CD14-positive monocyte (primary cell): Measurements from ENCODE around the gene CRAT. TPM values are rescaled to one million over a fixed set of nuclear protein-coding genes. Genes with fewer than 3 reads are reported as not detected.

ENCODE experiments used
- DNase-seq, 3 donors: peaks; one replicate each; pipeline ENCODE4 v3.0.0-alpha.2; 2011 to 2022
- H2AFZ ChIP-seq: 2 replicates; pipeline ENCODE4 v1.6.0; 2012; ENCODE audit warnings: mild to moderate bottlenecking, low read depth, low read length, inconsistent platforms; ENCODE audit not compliant: insufficient read depth, poor library complexity, severe bottlenecking
- H3K27ac ChIP-seq, 2 donors: 1 replicate in 1 of 2; 2 replicates in 1 of 2; pipeline ENCODE4 v1.5.1; 2012 to 2013; ENCODE audit warnings: low read length in 2 of 2, control low read depth in 1 of 2, inconsistent platforms in 1 of 2, low read depth in 1 of 2, mild to moderate bottlenecking in 1 of 2
- H3K27me3 ChIP-seq, 2 donors: one replicate each; pipeline versions ENCODE4 v1.6.0 to v1.6.1; 2011 to 2013; ENCODE audit warnings: low read length in 2 of 2; ENCODE audit not compliant: control insufficient read depth in 2 of 2, insufficient read depth in 2 of 2
- H3K36me3 ChIP-seq, 2 donors: replicated peaks in 1 of 2; 1 replicate in 1 of 2; 2 replicates in 1 of 2; pipeline versions ENCODE4 v1.5.1 to v1.6.1; 2012 to 2013; ENCODE audit warnings: low read length in 2 of 2, control low read depth in 1 of 2, inconsistent platforms in 1 of 2, mild to moderate bottlenecking in 1 of 2; ENCODE audit not compliant: insufficient read depth in 2 of 2, control insufficient read depth in 1 of 2
- H3K4me1 ChIP-seq, 2 donors: 1 replicate in 1 of 2; 2 replicates in 1 of 2; pipeline versions ENCODE4 v1.5.1 to v1.6.1; 2012 to 2013; ENCODE audit warnings: low read length in 2 of 2, control low read depth in 1 of 2, inconsistent platforms in 1 of 2, mild to moderate bottlenecking in 1 of 2, moderate library complexity in 1 of 2; ENCODE audit not compliant: insufficient read depth in 2 of 2, control insufficient read depth in 1 of 2
- H3K4me2 ChIP-seq: replicated peaks from 2 replicates; pipeline ENCODE3; 2012; ENCODE audit warnings: low read length, moderate library complexity, mild to moderate bottlenecking; ENCODE audit not compliant: poor library complexity, severe bottlenecking; ENCODE audit errors: extremely low read depth
- H3K4me3 ChIP-seq, 3 experiments: fragments of 200-600 bp in 1 of 3; sonication (generic) in 1 of 3; replicated peaks in 1 of 3; 1 replicate in 2 of 3; 2 replicates in 1 of 3; pipeline ENCODE4 v1.5.1; 2011 to 2013; ENCODE audit warnings: low read length in 3 of 3, mild to moderate bottlenecking in 3 of 3, control low read depth in 2 of 3, low read depth in 2 of 3, inconsistent platforms in 1 of 3, moderate library complexity in 1 of 3
- H3K79me2 ChIP-seq: 2 replicates; pipeline ENCODE4 v1.6.0; 2012; ENCODE audit warnings: mild to moderate bottlenecking, control low read depth, inconsistent platforms, low read length, moderate library complexity; ENCODE audit not compliant: insufficient read depth
- H3K9ac ChIP-seq: 2 replicates; pipeline ENCODE4 v1.6.0; 2017; ENCODE audit warnings: low read length, mild to moderate bottlenecking; ENCODE audit not compliant: insufficient read depth, poor library complexity, severe bottlenecking
- H3K9me3 ChIP-seq, 2 donors: replicated peaks in 1 of 2; 1 replicate in 1 of 2; 2 replicates in 1 of 2; pipeline versions ENCODE4 v1.5.1 to v1.6.1; 2012 to 2013; ENCODE audit warnings: low read length in 2 of 2, control low read depth in 1 of 2; ENCODE audit not compliant: control insufficient read depth in 1 of 2, insufficient read depth in 1 of 2
- H4K20me1 ChIP-seq: 2 replicates; pipeline ENCODE4 v1.6.0; 2012; ENCODE audit warnings: mild to moderate bottlenecking, low read length, control low read depth, moderate library complexity; ENCODE audit not compliant: insufficient read depth
- H3K27ac Mint-ChIP-seq, 7 donors: one replicate each; pipeline ENCODE4 v1.8.0; 2020; ENCODE audit warnings: mild to moderate bottlenecking in 7 of 7, mixed read lengths in 7 of 7, moderate library complexity in 6 of 7, inconsistent platforms in 2 of 7
- H3K27me3 Mint-ChIP-seq, 3 donors: one replicate each; pipeline ENCODE4 v1.8.0; 2021 to 2022; ENCODE audit warnings: low read depth in 3 of 3, mild to moderate bottlenecking in 3 of 3, mixed read lengths in 3 of 3, moderate library complexity in 3 of 3, inconsistent platforms in 1 of 3
- H3K36me3 Mint-ChIP-seq, 2 donors: one replicate each; pipeline ENCODE4 v1.8.0; 2020; ENCODE audit warnings: mixed read lengths in 2 of 2, inconsistent platforms in 1 of 2, mild to moderate bottlenecking in 1 of 2
- H3K4me1 Mint-ChIP-seq: one replicate; pipeline ENCODE4 v1.8.0; 2020; ENCODE audit warnings: mild to moderate bottlenecking, mixed read lengths
- H3K4me3 Mint-ChIP-seq, 2 donors: one replicate each; pipeline ENCODE4 v1.8.0; 2020; ENCODE audit warnings: mild to moderate bottlenecking in 2 of 2, mixed read lengths in 2 of 2, moderate library complexity in 1 of 2
- H3K9me3 Mint-ChIP-seq, 7 donors: one replicate each; pipeline ENCODE4 v1.8.0; 2020 to 2022; ENCODE audit warnings: mixed read lengths in 7 of 7, mild to moderate bottlenecking in 6 of 7, moderate library complexity in 6 of 7, inconsistent platforms in 2 of 7
- CTCF ChIP-seq: fragments of 200-600 bp; IDR thresholded peaks from one replicate; pipeline ENCODE4 v1.8.0; 2022; ENCODE audit warnings: antibody characterized with exemption, mild to moderate bottlenecking
- WGBS: methylation state at CpG from one replicate; pipeline ENCODE4 v1.1.5; 2013; ENCODE audit warnings: missing lambda C conversion rate; ENCODE audit not compliant: insufficient coverage; 5-methylcytosine and 5-hydroxymethylcytosine counted together
- intact Hi-C, 2 donors: fragments of 100-400 bp; cut with micrococcal nuclease; formaldehyde crosslinking; loops; one replicate each; pipeline versions ENCODE4 v1.15.0 to v1.15.1; 2023
- polyA plus RNA-seq, 3 donors: library from polyadenylated mRNA; depleted of rRNA in 1 of 3; unstranded in 2 of 3; stranded (reverse) in 1 of 3; fragments of 300-500 nt in 2 of 3; fragments of >200 nt in 1 of 3; fragmentation: Illumina TruSeq in 2 of 3; gene quantifications; 1 replicate in 2 of 3; 2 replicates in 1 of 3; pipeline ENCODE4 v1.2.3, GENCODE V29; 2012 to 2021

CRAT gene
- polyA plus RNA-seq, 3 donors: 12.2 to 19.4 (median 15.0) TPM

GRCh38 chr9:129080298-129080600, 30.3 kb downstream of the CRAT start:
- H3K27me3 Mint-ChIP-seq: peaks cover 0 to 5% (median 2%) of the 10 kb centered on the region in 3 donors
- Histone ChIP-seq H3K4me2 (peak overlapping the region; percentile 100), H3K27ac (peak overlapping the region; percentile 20 to 46), H3K9ac (peak overlapping the region; percentile 51), H3K79me2 (peaks cover 27% of the 10 kb centered on the region), H3K27me3 (no peaks in the 10 kb centered on the region), H3K4me1 (peaks cover 18 to 22% of the 10 kb centered on the region in 2 donors), H2AFZ (peak overlapping the region; percentile 78), H3K9me3 (no peaks in the 10 kb centered on the region), H3K4me3 (peak overlapping the region; percentile 52 to 93 (median 91)), H4K20me1 (peaks cover 11% of the 10 kb centered on the region), H3K36me3 (peaks cover 5 to 15% of the 10 kb centered on the region in 2 donors)
- peak overlapping the region; percentile 85 to 88 for H3K4me3 Mint-ChIP-seq
- no peak for DNase-seq
- H3K9me3 Mint-ChIP-seq: no peaks in the 10 kb centered on the region
- H3K27ac Mint-ChIP-seq: peak overlapping the region in 4 of 7 donors; percentile 53 to 88 (median 81)
- H3K36me3 Mint-ChIP-seq: peaks cover 6 to 12% of the 10 kb centered on the region in 2 donors
- peaks cover 20% of the 10 kb centered on the region for H3K4me1 Mint-ChIP-seq
- intact Hi-C loops: loop anchor here in 1 of 2 donors (2.0 kb wide), 2 partner anchors 31 to 43 kb away; partner anchors contain the start of genes CRAT, MIGA2 and PTPA
- no peak for TF ChIP-seq CTCF
- WGBS: 10% methylated on average over 9 of the region's 12 CpGs

- peak overlapping the region; percentile 100 for H3K4me2 ChIP-seq
- Mint-ChIP-seq H3K4me3 (peak overlapping the region; percentile 85 to 88), H3K27me3 (peaks cover 0 to 5% (median 2%) of the 10 kb centered on the region in 3 donors), H3K4me1 (peaks cover 20% of the 10 kb centered on the region), H3K27ac (peak overlapping the region in 1 of 7 donors; percentile 6), H3K36me3 (peaks cover 2 to 7% of the 10 kb centered on the region in 2 donors), H3K9me3 (no peaks in the 10 kb centered on the region)
- no peak overlapping the region for H3K9ac ChIP-seq
- peak overlapping the region in 1 of 3 experiments; percentile 93 for H3K4me3 ChIP-seq
- H3K36me3 ChIP-seq: peaks cover under 1 to 10% of the 10 kb centered on the region in 2 donors
- H2AFZ ChIP-seq: peak overlapping the region; percentile 78
- no peaks in the 10 kb centered on the region for H3K27me3 ChIP-seq
- peaks cover 18 to 22% of the 10 kb centered on the region in 2 donors for H3K4me1 ChIP-seq
- TF ChIP-seq CTCF: no peak
- WGBS: 93% methylated on average over 11 of the region's 13 CpGs
- no peaks in the 10 kb centered on the region for H3K9me3 ChIP-seq
- peaks cover 11% of the 10 kb centered on the region for H4K20me1 ChIP-seq
- H3K27ac ChIP-seq: no peak overlapping the region
- DNase-seq: no peak
- H3K79me2 ChIP-seq: peaks cover 27% of the 10 kb centered on the region
- intact Hi-C loops: loop anchor here (2.0 to 5.0 kb wide), 3 partner anchors 31 to 43 kb away; partner anchors contain the start of genes MIGA2 (in 2 of the 2), CRAT (in 1 of the 2) and PTPA (in 1 of the 2)
These were observed 30.8 kb downstream of the CRAT start for GRCh38 chr9:129079829-129080228.
